Bronchial epithelial cell (primary cell): ENCODE measurements around the gene EPSTI1. TPM values are rescaled to one million over a fixed set of nuclear protein-coding genes. Genes with fewer than 3 reads are reported as not detected.

Experiments used
- DNase-seq: peaks from one replicate; pipeline ENCODE4 v3.0.0-alpha.2; 2010; ENCODE audit warnings: low read depth
- FAIRE-seq: peaks from 2 replicates; lab custom pipeline; 2011; peaks lifted over from hg19 to GRCh38; lab: Jason Lieb, UNC
- H3K27me3 ChIP-seq: 2 replicates; pipeline ENCODE4 v1.5.1; 2011; ENCODE audit warnings: low read length; ENCODE audit not compliant: control insufficient read depth, insufficient read depth
- H3K36me3 ChIP-seq: 2 replicates; pipeline ENCODE4 v1.5.1; 2011; ENCODE audit warnings: low read length; ENCODE audit not compliant: control insufficient read depth, insufficient read depth
- H3K4me3 ChIP-seq: 2 replicates; pipeline ENCODE4 v1.5.1; 2011; ENCODE audit warnings: mild to moderate bottlenecking, low read depth, low read length, control low read depth
- CTCF ChIP-seq: IDR thresholded peaks from 2 replicates; pipeline ENCODE4 v1.5.1; 2011; ENCODE audit warnings: mild to moderate bottlenecking, moderate library complexity, low read length, control low read depth, inconsistent platforms; ENCODE audit not compliant: insufficient read depth, severe bottlenecking
- total RNA-seq: library from RNA; depleted of rRNA; stranded (reverse); fragments of >200 nt; gene quantifications from 2 replicates; pipeline ENCODE4 v1.2.1, GENCODE V29; 2014

EPSTI1 gene
- total RNA-seq, 1 donor from 2014 or later: 0.53 TPM

GRCh38 chr13:42893214-42893671 lies 98.8 kb downstream of the EPSTI1 start:
- FAIRE-seq (no peak), DNase-seq (peak; percentile 61)
- no peaks in the 10 kb centered on the region for H3K27me3 ChIP-seq
- no peak for TF ChIP-seq CTCF
- H3K4me3 ChIP-seq: no peak overlapping the region
- no peaks in the 10 kb centered on the region for H3K36me3 ChIP-seq

GRCh38 chr13:42892760-42893159 lies 99.3 kb downstream of the EPSTI1 start:
- DNase-seq: peak; percentile 81
- no peak for TF ChIP-seq CTCF
- no peak for FAIRE-seq

GRCh38 chr13:42891591-42891990 lies 100.5 kb downstream of the EPSTI1 start:
- Histone ChIP-seq H3K27me3 (no peaks in the 10 kb centered on the region), H3K4me3 (no peak overlapping the region), H3K36me3 (no peaks in the 10 kb centered on the region)
- peak; percentile 48 for DNase-seq
- no peak for FAIRE-seq
- TF ChIP-seq CTCF: no peak

More at GRCh38 chr13:42892760-42893159, 99.3 kb downstream of the EPSTI1 start:
- Histone ChIP-seq H3K4me3 (no peak overlapping the region), H3K27me3 (no peaks in the 10 kb centered on the region), H3K36me3 (no peaks in the 10 kb centered on the region)

- FAIRE-seq: no peak
- no peaks in the 10 kb centered on the region for H3K36me3 ChIP-seq
- no peaks in the 10 kb centered on the region for H3K27me3 ChIP-seq
- no peak overlapping the region for H3K4me3 ChIP-seq
- TF ChIP-seq CTCF: no peak
- no peak for DNase-seq
Measured at GRCh38 chr13:42885325-42885724, 106.7 kb downstream of the EPSTI1 start.

- DNase-seq (peak; percentile 33), FAIRE-seq (no peak)
Measured at GRCh38 chr13:42883771-42884467, 108.1 kb downstream of the EPSTI1 start.

More at GRCh38 chr13:42883771-42884467, 108.1 kb downstream of the EPSTI1 start:
- no peak for TF ChIP-seq CTCF
- H3K27me3 ChIP-seq: no peaks in the 10 kb centered on the region
- no peak overlapping the region for H3K4me3 ChIP-seq
- H3K36me3 ChIP-seq: no peaks in the 10 kb centered on the region
